Measurements from ENCODE around the gene STRIT1.
A peak's percentile ranks its signal among the peaks of the same experiment; 100 is the strongest.
"Not testable (repeated sequence)": the region's sequence is repeated elsewhere in the genome, so short reads cannot be mapped to it uniquely, and the experiment has no call there.

Gene STRIT1

GRCh38 chr3:155313300-155313699, 19.8 kb upstream of the STRIT1 start:
- peak; percentile 17 for DNase-seq (ENCODE audit: low spot score)

- DNase-seq (ENCODE audit: low spot score), result no peak
These were observed 19.3 kb upstream of the STRIT1 start for GRCh38 chr3:155312781-155313180.

GRCh38 chr3:155309581-155309980, 16.1 kb upstream of the STRIT1 start:
- DNase-seq (ENCODE audit: low spot score), result no peak

- DNase-seq (ENCODE audit: low spot score), result peak; percentile 29
These were observed 15.3 kb upstream of the STRIT1 start for GRCh38 chr3:155308831-155309230.

DNA sequence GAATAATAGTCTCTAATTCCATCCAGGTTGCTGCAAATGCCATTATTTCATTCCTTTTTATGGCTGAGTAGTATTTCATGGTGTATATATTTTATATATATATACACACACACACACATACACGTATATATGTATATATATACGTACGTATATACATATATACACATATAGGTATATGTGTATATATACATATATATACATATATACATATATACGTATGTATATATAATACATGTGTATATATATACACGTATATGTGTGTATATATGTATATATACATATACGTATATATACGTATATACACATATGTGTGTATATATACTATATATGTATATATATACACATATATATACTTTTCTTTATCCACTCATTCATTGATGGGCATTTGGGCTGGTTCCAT, 13.7 kb upstream of the STRIT1 start:
- no peak for DNase-seq (ENCODE audit: low spot score)

DNA sequence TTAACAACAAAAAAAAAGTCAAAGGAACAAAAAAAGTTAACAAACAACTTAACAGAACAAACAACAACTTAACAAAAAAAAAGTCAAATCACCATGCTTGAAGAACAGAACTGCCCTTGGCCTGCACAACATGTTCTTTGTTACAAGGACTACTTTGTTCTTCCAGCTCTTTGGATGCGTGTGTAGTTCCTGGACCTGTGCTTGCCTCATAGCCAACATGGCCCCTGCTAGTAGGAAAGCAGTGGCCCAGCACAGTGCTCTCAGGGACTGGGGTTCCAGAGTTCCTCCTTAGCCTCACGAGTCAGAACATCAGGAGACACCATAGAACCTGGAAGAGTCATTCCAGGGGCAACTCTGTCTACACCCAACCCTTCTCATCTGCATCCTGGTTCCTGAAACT, 10.9 kb upstream of the STRIT1 start:
- no peak for DNase-seq (ENCODE audit: low spot score)

DNA sequence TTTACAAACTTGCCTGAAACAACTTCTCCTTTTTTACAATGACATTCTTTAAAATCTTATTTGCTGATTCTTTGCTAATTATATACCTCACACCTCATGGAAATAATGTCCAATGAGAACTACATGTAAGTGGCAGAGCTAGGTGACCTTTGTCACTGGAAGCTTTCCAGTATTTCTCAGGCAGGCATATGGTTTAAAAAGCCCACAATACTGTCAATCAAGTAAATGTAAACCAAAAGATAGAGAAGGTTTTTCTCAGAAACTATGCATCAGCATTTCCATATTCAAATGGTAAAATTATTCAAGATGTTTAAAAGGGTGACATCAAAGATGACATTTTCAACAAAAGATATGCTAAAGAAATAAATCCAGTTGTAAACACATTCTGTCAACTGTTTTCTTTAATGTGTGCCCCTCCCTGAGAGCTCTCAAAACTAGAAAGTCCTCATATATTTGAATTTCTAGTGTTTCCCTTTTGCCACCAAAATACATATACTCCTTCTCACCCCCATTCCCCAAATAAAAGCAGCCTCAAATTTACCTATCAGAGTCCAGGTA, 10.1 kb upstream of the STRIT1 start:
- no peak for DNase-seq (ENCODE audit: low spot score)

- DNase-seq (ENCODE audit: low spot score), result peak; percentile 11
These were observed 9.4 kb upstream of the STRIT1 start for GRCh38 chr3:155302891-155303290.

GRCh38 chr3:155302481-155302880, 9.0 kb upstream of the STRIT1 start:
- DNase-seq (ENCODE audit: low spot score), result peak; percentile 75

GRCh38 chr3:155297100-155297499, 3.6 kb upstream of the STRIT1 start:
- no peak for DNase-seq (ENCODE audit: low spot score)

GRCh38 chr3:155296413-155296812, 2.9 kb upstream of the STRIT1 start:
- DNase-seq (ENCODE audit: low spot score), result no peak

DNA sequence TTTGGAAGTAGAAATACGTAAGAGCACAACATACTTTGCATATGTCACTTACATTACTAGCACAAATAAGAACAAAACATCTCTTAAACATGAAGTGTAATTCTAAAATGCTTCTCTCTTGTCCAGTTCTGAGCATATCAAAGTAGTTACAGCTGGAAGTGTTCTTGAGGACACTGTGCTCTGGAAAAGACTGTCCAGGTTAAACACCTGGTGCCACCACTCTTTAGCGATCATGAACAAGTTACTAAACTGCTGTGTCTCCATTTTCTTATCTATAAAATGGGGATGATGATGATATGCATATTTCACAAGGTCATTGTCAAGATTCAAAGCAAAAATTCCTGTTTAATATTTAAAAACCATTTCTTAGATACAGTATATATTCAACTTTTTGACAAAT, 790 bp downstream of the STRIT1 start:
- no peak for DNase-seq (ENCODE audit: low spot score)

DNA sequence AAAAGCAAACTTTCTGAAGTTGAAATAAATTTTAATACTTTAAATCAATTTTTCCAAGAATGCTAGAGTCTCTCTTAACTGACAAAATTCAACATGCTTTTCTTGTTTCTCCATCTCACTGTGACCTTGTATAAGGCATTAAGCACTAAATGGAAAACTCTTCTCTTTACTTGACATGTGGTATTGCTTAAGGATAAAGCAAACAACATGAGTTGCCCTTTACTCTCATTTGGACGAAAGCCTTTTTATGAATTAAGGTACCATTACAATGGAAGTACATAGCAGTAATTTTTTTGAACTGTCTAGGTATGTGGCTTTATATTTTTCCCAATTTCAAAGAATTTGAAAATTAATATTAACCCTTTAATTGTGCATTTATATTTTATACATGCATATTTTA, 1.4 kb downstream of the STRIT1 start:
- no peak for DNase-seq (ENCODE audit: low spot score)

DNA sequence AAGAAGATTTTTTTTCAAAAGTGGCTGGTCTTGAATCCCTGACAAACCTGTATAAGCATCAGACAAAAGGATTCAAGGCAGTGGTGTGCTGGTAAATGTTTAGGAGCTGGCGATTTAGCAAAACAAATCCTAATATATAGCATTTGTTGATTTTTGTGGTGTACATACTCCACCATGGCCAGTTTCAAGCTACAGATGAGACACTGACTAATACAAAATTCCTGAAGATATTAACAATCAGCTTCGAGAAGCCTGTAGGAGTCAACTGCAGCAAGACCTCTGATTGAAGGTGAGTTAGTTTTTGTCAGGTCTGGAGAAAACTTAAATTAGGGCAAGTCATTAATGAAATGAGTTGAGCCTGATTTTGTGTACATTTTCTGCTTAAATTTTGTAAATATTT, 6.7 kb downstream of the STRIT1 start:
- no peak for DNase-seq (ENCODE audit: low spot score)

- DNase-seq (ENCODE audit: low spot score), result no peak
These were observed 7.5 kb downstream of the STRIT1 start for GRCh38 chr3:155285936-155286335.

- DNase-seq (ENCODE audit: low spot score), result no peak
These were observed 10.1 kb downstream of the STRIT1 start for GRCh38 chr3:155283092-155284056.

- no peak for DNase-seq (ENCODE audit: low spot score)
These were observed 10.9 kb downstream of the STRIT1 start for GRCh38 chr3:155282385-155283091.

GRCh38 chr3:155281912-155282311, 11.6 kb downstream of the STRIT1 start:
- no peak for DNase-seq (ENCODE audit: low spot score)

DNA sequence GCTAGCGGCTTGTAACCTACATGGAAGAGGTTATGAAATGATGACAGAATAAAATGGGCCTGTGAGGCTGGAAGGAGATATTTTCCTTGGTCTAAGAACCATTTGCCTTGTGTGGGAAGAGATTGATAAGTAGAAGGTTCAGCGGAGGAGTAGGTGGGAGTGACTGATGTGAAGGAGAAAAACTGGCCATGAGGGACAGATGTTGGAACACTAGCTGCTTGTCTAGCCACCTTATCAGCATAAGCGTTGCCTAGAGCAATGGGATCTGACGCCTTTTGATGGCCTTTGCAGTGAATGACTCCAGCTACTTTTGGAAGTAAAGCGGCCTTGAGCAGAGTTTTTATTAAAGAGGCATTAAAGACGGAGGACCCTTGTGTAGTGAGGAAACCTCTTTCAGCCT, 17.4 kb downstream of the STRIT1 start:
- not testable (repeated sequence) for DNase-seq (ENCODE audit: low spot score)

DNA sequence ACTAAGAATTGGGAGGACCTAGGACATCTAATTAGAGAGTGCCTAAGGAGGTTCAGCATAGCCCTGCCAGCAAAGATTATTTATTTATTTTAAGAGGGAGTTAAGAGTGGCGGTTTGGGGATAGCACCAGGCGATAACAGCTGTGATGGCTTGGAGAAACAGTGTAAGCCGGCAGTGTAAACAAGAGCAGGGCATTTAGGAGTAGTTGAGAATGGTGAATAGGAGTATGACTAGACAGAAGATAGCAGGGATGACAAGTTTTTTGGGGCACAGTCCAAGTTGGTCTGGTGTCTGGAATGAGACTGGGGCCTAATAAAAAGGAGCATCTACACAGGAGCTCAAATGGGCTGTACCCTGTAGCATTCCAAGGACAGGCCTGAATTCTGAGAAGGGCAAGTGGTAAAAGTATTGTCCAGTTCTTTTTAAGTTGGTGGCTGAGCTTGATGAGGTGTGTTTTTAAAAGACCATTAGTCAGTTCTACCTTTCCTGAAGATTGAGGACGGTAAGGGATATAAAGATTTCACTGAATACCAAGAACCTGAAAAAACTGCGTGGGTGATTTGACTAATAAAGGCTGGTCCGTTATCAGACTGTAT, 18.2 kb downstream of the STRIT1 start:
- not testable (repeated sequence) for DNase-seq (ENCODE audit: low spot score)

- DNase-seq (ENCODE audit: low spot score), result not testable (repeated sequence)
These were observed 19.0 kb downstream of the STRIT1 start for GRCh38 chr3:155274435-155274834.

DNA sequence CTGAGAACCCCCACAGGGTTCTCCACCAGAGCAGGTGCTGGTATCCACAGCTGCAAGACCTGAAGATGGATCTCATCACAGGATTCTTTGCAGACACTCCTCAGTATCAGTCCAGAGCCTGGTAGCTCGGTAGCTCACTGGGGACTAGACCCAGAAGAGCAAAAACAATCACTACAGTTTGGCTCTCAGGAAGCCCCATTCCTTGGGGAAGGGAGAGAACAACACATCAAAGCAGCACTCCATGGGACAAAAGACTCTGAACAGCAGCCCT, 22.2 kb downstream of the STRIT1 start:
- no peak for DNase-seq (ENCODE audit: low spot score)

Measured in kidney tubule cell (primary cell).